Measurements from ENCODE around the gene ACHE.
A peak's percentile ranks its signal among the peaks of the same experiment; 100 is the strongest.

The ACHE gene

DNA sequence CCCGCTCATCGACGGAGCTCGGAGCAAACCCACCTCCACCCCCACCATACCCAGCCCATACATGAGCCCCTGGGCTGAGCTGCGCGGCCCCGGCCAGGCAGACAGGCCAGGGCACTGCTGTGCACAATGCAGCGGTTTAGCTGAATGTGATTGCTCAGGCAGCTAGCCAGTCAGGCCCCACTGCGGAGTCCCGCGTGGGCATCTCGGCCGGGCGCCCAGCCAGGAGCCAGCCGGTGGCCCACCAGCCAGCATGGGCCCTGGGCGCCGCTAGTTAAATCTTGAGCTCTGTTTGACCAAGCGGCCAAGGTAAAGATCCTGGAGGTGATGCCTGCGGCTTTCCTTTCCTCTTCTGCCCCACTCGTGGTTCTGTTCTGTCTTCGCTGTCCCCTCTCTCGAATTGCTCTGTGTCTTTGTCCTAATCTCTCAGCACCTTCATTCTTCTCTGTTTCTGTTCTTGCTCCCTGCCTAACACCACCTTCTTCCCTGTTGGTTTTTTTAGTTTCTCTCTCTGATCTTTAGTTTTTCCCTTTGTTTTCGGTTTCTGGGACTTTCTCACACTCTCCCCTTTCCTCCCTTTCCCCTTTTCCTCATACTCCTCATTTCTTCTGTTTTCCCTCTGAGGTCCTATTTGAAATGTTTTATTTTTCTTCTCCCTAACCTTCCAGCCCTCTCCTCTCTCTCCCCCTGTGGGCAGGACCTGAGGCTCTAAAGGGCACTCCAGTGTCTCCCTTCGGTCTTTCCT is 12.7 kb downstream of the ACHE start:
- no peaks in the 10 kb centered on the region for H3K9me3 ChIP-seq (ENCODE audit: low read depth, low read length)
- H3K27ac ChIP-seq: 0 out of 2 replicates have a peak overlapping the region, but pooled peaks have one; percentile 42
- no peak for TF ChIP-seq POLR2AphosphoS5 (IDR thresholded peaks at IDR 0.05; ENCODE audit: borderline replicate concordance, low read depth, low read length)
- peaks cover 99% of the 10 kb centered on the region for H3K36me3 ChIP-seq (ENCODE audit: insufficient read depth, low read length)
- H3K9ac ChIP-seq (ENCODE audit: insufficient read length): no peak overlapping the region
- no peak for DNase-seq (ENCODE audit: low read depth, low spot score)
- H3K4me3 ChIP-seq: no peak overlapping the region

GRCh38 chr7:100882201-100882600 is 13.5 kb downstream of the ACHE start:
- no peak for DNase-seq (ENCODE audit: low read depth, low spot score)
- no peak overlapping the region for H3K9ac ChIP-seq (ENCODE audit: insufficient read length)

DNA sequence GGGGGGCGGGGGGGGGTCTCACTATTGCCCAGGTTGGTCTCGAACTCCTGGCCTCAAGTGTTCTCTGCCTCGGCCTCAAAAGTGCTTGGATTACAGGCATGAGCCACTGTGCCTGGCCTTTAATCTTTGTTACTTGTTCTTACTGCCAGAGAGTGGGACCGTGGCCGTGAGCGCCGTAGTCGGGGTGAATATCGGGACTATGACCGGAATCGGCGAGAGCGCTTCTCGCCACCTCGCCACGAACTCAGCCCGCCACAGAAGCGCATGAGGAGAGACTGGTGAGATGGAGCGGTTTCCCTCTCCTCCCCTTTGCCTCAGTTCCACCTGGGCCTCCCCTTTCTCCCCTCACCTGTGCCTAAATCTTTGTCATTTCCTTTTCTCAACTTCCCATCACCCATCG is 14.6 kb downstream of the ACHE start:
- Histone ChIP-seq H3K9ac (ENCODE audit: insufficient read length) (no peak overlapping the region), H3K27ac (no peak overlapping the region), H3K9me3 (ENCODE audit: low read depth, low read length) (no peaks in the 10 kb centered on the region), H3K36me3 (ENCODE audit: insufficient read depth, low read length) (peaks cover 99% of the 10 kb centered on the region), H3K4me3 (no peak overlapping the region)
- TF ChIP-seq FOXP2 (optimal IDR thresholded peaks at IDR 0.05; ENCODE audit: control extremely low read depth, extremely low read length, insufficient read depth) (no peak), POLR2AphosphoS5 (IDR thresholded peaks at IDR 0.05; ENCODE audit: borderline replicate concordance, low read depth, low read length) (no peak), EZH2 (IDR thresholded peaks at IDR 0.05) (no peak)
- no peak for DNase-seq (ENCODE audit: low read depth, low spot score)

More at GRCh38 chr7:100882201-100882600, 13.5 kb downstream of the ACHE start:
- Histone ChIP-seq H3K9me3 (ENCODE audit: low read depth, low read length) (no peaks in the 10 kb centered on the region), H3K27ac (no peak overlapping the region), H3K4me3 (no peak overlapping the region), H3K36me3 (ENCODE audit: insufficient read depth, low read length) (peaks cover 99% of the 10 kb centered on the region)
- no peak for TF ChIP-seq FOXP2 (optimal IDR thresholded peaks at IDR 0.05; ENCODE audit: control extremely low read depth, extremely low read length, insufficient read depth)
- TF ChIP-seq EZH2 (IDR thresholded peaks at IDR 0.05): no peak
- TF ChIP-seq POLR2AphosphoS5 (IDR thresholded peaks at IDR 0.05; ENCODE audit: borderline replicate concordance, low read depth, low read length): no peak

DNA sequence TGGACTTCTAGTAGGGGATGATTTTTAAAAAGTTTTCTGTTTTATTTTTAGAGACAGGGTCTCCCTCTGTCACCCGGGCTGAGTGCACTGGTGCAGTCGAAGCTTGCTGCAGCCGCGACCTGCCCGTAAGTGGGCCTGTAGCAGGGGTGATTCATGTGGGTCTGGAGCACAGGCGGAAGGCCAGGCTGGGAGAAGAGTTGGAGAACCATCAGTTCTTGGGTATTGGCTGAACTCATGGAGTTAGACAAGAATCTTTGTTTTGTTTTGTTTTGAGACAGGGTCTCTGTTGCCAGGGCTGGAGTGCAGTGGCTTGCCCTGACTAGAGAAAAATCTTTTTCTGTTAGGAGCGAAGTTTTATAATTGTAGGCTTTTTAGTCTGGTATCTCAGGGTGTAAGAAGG is 15.0 kb downstream of the ACHE start:
- H3K9ac ChIP-seq (ENCODE audit: insufficient read length): no peak overlapping the region
- DNase-seq (ENCODE audit: low read depth, low spot score): no peak
- no peak for TF ChIP-seq FOXP2 (optimal IDR thresholded peaks at IDR 0.05; ENCODE audit: control extremely low read depth, extremely low read length, insufficient read depth)
- H3K9me3 ChIP-seq (ENCODE audit: low read depth, low read length): no peaks in the 10 kb centered on the region
- H3K4me3 ChIP-seq: no peak overlapping the region
- peaks cover 98% of the 10 kb centered on the region for H3K36me3 ChIP-seq (ENCODE audit: insufficient read depth, low read length)
- no peak overlapping the region for H3K27ac ChIP-seq

DNA sequence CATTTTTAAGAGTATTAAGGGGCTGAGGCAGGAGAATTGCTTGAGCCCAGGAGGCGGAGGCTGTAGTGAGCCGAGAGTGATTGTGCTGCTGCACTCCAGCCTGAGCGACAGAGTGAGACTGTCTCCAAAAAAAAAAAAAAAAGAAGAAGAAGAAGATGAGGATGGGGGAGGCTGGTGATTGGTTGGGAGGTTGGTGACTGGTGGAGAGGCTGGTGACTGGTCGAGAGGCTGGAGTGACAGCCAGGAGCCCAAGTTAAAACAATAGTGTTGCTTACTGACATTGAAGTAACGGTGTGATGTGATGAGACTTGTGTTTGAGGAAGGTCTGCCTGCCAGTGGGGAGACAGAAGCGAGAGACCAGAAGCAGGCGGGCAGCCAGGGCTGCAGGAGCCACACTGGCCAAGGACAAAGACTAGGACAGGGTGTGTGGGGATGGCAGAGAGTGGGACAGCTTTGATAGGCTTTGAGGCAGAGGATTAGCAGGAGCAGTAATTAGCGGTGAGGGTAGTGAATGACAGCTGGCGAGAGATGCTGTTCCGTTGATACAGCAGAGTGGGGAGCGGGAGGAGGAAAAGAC is 15.9 kb downstream of the ACHE start:
- no peak overlapping the region for H3K27ac ChIP-seq
- no peaks in the 10 kb centered on the region for H3K9me3 ChIP-seq (ENCODE audit: low read depth, low read length)
- TF ChIP-seq POLR2AphosphoS5 (IDR thresholded peaks at IDR 0.05; ENCODE audit: borderline replicate concordance, low read depth, low read length) (no peak), FOXP2 (optimal IDR thresholded peaks at IDR 0.05; ENCODE audit: control extremely low read depth, extremely low read length, insufficient read depth) (no peak), EZH2 (IDR thresholded peaks at IDR 0.05) (no peak)
- H3K9ac ChIP-seq (ENCODE audit: insufficient read length): no peak overlapping the region
- no peak for DNase-seq (ENCODE audit: low read depth, low spot score)
- H3K4me3 ChIP-seq: no peak overlapping the region
- H3K36me3 ChIP-seq (ENCODE audit: insufficient read depth, low read length): peaks cover 89% of the 10 kb centered on the region

- DNase-seq (ENCODE audit: low read depth, low spot score): no peak
- no peak for TF ChIP-seq EZH2 (IDR thresholded peaks at IDR 0.05)
- no peak for TF ChIP-seq FOXP2 (optimal IDR thresholded peaks at IDR 0.05; ENCODE audit: control extremely low read depth, extremely low read length, insufficient read depth)
- TF ChIP-seq POLR2AphosphoS5 (IDR thresholded peaks at IDR 0.05; ENCODE audit: borderline replicate concordance, low read depth, low read length): no peak
- Histone ChIP-seq H3K9ac (ENCODE audit: insufficient read length) (peak overlapping the region; percentile 45), H3K36me3 (ENCODE audit: insufficient read depth, low read length) (peaks cover 87% of the 10 kb centered on the region), H3K27ac (no peak overlapping the region), H3K9me3 (ENCODE audit: low read depth, low read length) (no peaks in the 10 kb centered on the region), H3K4me3 (no peak overlapping the region)
Observed at GRCh38 chr7:100878685-100879084, 17.0 kb downstream of the ACHE start.

- no peak overlapping the region for H3K27ac ChIP-seq
- H3K9me3 ChIP-seq (ENCODE audit: low read depth, low read length): no peaks in the 10 kb centered on the region
- no peak for DNase-seq (ENCODE audit: low read depth, low spot score)
- H3K9ac ChIP-seq (ENCODE audit: insufficient read length): peak overlapping the region; percentile 2
- TF ChIP-seq FOXP2 (optimal IDR thresholded peaks at IDR 0.05; ENCODE audit: control extremely low read depth, extremely low read length, insufficient read depth) (no peak), POLR2AphosphoS5 (IDR thresholded peaks at IDR 0.05; ENCODE audit: borderline replicate concordance, low read depth, low read length) (no peak), EZH2 (IDR thresholded peaks at IDR 0.05) (no peak)
- H3K4me3 ChIP-seq: no peak overlapping the region
- peaks cover 87% of the 10 kb centered on the region for H3K36me3 ChIP-seq (ENCODE audit: insufficient read depth, low read length)
Observed at GRCh38 chr7:100878013-100878412, 17.7 kb downstream of the ACHE start.

DNA sequence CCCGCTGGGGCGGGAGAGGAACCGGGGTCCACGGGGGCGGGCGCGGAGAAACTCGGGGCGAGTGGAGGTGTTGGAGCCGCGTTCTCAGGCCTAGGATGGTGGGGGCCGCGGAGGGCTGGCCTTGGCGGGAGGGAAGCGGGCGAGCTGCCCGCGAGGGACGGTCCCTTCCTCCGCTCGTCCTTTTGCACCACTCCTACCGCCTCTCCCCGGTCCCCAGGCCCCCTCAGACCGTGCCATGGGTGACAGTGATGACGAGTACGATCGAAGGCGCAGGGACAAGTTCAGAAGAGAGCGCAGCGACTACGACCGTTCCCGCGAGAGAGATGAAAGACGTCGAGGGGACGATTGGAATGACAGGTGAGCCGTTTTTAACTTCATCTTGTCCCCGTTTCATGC is 20.3 kb downstream of the ACHE start:
- Histone ChIP-seq H3K4me3 (peak overlapping the region; percentile 90), H3K27ac (peak overlapping the region; percentile 86), H3K9me3 (ENCODE audit: low read depth, low read length) (no peaks in the 10 kb centered on the region), H3K36me3 (ENCODE audit: insufficient read depth, low read length) (peaks cover 83% of the 10 kb centered on the region), H3K9ac (ENCODE audit: insufficient read length) (peak overlapping the region; percentile 92)
- DNase-seq (ENCODE audit: low read depth, low spot score): no peak
- no peak for TF ChIP-seq FOXP2 (optimal IDR thresholded peaks at IDR 0.05; ENCODE audit: control extremely low read depth, extremely low read length, insufficient read depth)
- no peak for TF ChIP-seq POLR2AphosphoS5 (IDR thresholded peaks at IDR 0.05; ENCODE audit: borderline replicate concordance, low read depth, low read length)
- TF ChIP-seq EZH2 (IDR thresholded peaks at IDR 0.05): no peak

Data from SK-N-MC (cell line).